Activated B cell treated with CpG ODN at 0.5 μM for 24 hours (primary cell): Measurements from ENCODE around the gene ADD2. TPM values are rescaled to one million over a fixed set of nuclear protein-coding genes. Genes with fewer than 3 reads are reported as not detected.

Experiments
- ATAC-seq: fragments of 200-7000 bp; cut with Tn5 transposase; one replicate; pipeline ENCODE4 v1.10.0; 2021; ENCODE audit warnings: low read depth, mild to moderate bottlenecking, moderate library complexity
- CTCF ChIA-PET: fragments of 350-600 bp; sonication (Branson Sonifier 250); formaldehyde crosslinking; loops from one replicate; lab custom pipeline; 2021; ENCODE audit warnings: antibody characterized with exemption; lab: Charles Lee
- POLR2A ChIA-PET: fragments of 350-600 bp; sonication (Branson Sonifier 250); formaldehyde crosslinking; loops from one replicate; lab custom pipeline; 2021; ENCODE audit warnings: antibody characterized with exemption; lab: Charles Lee
- DNase-seq: peaks from one replicate; pipeline ENCODE4 v3.0.0; 2022
- H3K27ac Mint-ChIP-seq: one replicate; pipeline ENCODE4 v1.8.0; 2020; ENCODE audit warnings: mixed read lengths
- H3K27me3 Mint-ChIP-seq: one replicate; pipeline ENCODE4 v1.8.0; 2021; ENCODE audit warnings: mixed read lengths
- H3K36me3 Mint-ChIP-seq: one replicate; pipeline ENCODE4 v1.8.0; 2021; ENCODE audit warnings: low read depth, mixed read lengths
- H3K4me1 Mint-ChIP-seq: one replicate; pipeline ENCODE4 v1.8.0; 2021; ENCODE audit warnings: mixed read lengths
- H3K4me3 Mint-ChIP-seq: one replicate; pipeline ENCODE4 v1.8.0; 2020; ENCODE audit warnings: mild to moderate bottlenecking, mixed read lengths
- H3K9me3 Mint-ChIP-seq: one replicate; pipeline ENCODE4 v1.8.0; 2020; ENCODE audit warnings: mixed read lengths
- intact Hi-C: fragments of 100-400 bp; cut with micrococcal nuclease; formaldehyde crosslinking; loops from one replicate; pipeline ENCODE4 v1.15.1; 2024
- total RNA-seq: library from RNA; stranded (reverse); gene quantifications from 2 replicates; pipeline ENCODE4 v1.2.3, GENCODE V29; 2022
- TF ChIP-seq, protein P1 (sequence below): fragments of 200-600 bp; IDR thresholded peaks from one replicate; pipeline ENCODE4 v1.8.0; 2022; ENCODE audit warnings: antibody characterized with exemption, mild to moderate bottlenecking

The ADD2 gene
- total RNA-seq, 1 donor from 2014 or later = 12.5 TPM

DNA sequence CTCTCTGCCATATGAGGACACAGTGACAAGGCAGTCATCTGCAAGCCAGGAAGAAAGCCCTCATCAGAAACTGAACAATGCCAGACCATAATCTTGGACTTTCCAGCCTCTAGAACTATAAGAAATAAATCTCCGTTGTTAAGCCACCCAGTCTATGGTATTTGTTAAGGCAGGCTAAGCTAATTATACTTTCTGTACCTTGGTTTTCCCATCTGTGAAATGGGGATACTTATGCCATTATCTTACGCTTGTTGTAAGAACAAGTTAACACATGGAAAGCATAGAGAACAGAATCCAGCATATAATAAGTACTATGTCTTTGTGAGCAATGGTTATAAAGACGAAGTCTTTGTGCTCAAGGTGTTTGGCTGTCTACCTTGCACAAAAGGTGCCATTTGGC lies 8.3 kb upstream of the ADD2 start:
- intact Hi-C loops = no loop called here
- no peaks in the 10 kb centered on the region for H3K36me3 Mint-ChIP-seq
- no peaks in the 10 kb centered on the region for H3K4me1 Mint-ChIP-seq
- H3K4me3 Mint-ChIP-seq = no peak overlapping the region
- H3K9me3 Mint-ChIP-seq = peaks cover 13% of the 10 kb centered on the region
- ChIA-PET CTCF (no interaction called here), POLR2A (no interaction called here)
- TF ChIP-seq, protein P1, sequence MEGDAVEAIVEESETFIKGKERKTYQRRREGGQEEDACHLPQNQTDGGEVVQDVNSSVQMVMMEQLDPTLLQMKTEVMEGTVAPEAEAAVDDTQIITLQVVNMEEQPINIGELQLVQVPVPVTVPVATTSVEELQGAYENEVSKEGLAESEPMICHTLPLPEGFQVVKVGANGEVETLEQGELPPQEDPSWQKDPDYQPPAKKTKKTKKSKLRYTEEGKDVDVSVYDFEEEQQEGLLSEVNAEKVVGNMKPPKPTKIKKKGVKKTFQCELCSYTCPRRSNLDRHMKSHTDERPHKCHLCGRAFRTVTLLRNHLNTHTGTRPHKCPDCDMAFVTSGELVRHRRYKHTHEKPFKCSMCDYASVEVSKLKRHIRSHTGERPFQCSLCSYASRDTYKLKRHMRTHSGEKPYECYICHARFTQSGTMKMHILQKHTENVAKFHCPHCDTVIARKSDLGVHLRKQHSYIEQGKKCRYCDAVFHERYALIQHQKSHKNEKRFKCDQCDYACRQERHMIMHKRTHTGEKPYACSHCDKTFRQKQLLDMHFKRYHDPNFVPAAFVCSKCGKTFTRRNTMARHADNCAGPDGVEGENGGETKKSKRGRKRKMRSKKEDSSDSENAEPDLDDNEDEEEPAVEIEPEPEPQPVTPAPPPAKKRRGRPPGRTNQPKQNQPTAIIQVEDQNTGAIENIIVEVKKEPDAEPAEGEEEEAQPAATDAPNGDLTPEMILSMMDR = no peak
- ATAC-seq (no peak), DNase-seq (no peak)
- no peak overlapping the region for H3K27ac Mint-ChIP-seq
- peaks cover 34% of the 10 kb centered on the region for H3K27me3 Mint-ChIP-seq

DNA sequence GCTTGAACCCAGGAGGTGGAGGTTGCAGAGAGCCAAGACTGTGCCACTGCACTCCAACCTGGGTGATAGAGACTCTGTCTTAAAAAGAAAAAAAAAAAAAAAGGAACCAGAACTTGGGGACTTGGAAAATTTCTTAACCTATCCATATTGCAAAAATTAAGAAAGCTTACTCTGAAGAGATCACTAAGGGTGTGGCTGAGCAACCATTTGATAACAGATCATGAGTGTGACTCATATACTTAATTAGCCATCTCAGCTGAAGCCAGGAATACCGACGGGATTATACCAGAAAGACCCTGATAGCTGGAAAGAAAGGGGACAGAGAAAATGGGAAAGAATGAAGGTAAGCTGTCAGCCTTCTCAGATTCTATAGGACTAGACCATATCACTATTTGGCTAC lies 7.1 kb upstream of the ADD2 start:
- ChIA-PET CTCF (no interaction called here), POLR2A (no interaction called here)
- Mint-ChIP-seq H3K27me3 (peaks cover 41% of the 10 kb centered on the region), H3K9me3 (peaks cover 13% of the 10 kb centered on the region), H3K4me3 (no peak overlapping the region), H3K27ac (no peak overlapping the region), H3K36me3 (no peaks in the 10 kb centered on the region), H3K4me1 (no peaks in the 10 kb centered on the region)
- no peak for DNase-seq
- intact Hi-C loops = no loop called here
- no peak for ATAC-seq
- TF ChIP-seq, protein P1 = no peak

DNA sequence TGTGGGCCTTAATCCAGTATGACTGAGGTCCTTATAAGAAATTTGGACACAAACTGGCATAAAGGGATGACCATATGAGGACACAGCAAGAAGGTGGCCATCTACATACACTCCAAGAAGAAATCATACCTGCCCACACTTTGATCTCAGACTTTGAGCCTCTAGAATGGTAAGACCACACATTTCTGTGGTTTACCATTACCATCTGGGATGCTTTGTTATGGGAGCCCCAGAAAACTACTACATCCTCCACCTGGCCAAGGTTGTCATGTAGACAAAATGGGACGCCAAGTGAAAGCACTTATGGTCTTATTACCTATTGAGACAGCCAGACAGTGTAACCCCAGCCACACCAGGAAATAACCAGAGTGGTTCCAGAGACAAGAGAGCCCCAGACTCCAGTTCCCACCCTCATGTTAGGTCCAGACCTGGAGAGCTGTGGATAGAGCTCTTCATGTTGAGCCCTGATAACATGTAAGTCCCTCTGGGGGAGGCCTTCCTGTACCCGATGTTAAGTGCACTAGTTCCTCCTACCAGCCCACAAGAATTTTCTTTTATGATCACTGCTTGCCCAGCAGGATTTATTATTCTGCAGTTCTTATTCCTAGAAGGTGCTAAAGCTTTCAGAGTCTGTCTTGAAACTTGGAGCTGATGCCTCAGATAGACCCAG lies 4.6 kb upstream of the ADD2 start:
- TF ChIP-seq, protein P1 = no peak
- H3K9me3 Mint-ChIP-seq = peaks cover 13% of the 10 kb centered on the region
- POLR2A ChIA-PET = no interaction called here
- CTCF ChIA-PET = no interaction called here
- H3K36me3 Mint-ChIP-seq = no peaks in the 10 kb centered on the region
- no peak for DNase-seq
- no peak overlapping the region for H3K4me3 Mint-ChIP-seq
- no peak overlapping the region for H3K27ac Mint-ChIP-seq
- H3K27me3 Mint-ChIP-seq = peaks cover 39% of the 10 kb centered on the region
- ATAC-seq = no peak
- intact Hi-C loops = no loop called here
- peaks cover 9% of the 10 kb centered on the region for H3K4me1 Mint-ChIP-seq

DNA sequence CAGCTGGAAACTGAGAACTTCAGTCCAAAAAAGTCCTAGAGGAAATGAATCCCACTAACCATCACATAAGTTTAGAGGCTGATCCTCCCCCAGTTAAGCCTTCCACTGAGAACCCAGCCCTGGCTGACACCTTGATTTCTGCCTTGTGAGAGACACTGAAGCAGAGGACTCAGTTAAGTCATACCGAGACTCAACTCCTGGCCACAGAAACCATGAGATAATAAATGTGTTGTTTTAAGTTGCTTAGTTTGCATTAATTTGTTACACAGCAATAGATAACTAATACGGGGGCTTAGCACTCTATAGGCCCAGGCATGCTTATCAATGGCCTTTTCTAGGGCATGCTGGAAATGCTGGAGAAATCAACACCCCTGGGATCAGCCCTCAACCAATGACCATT lies 3.4 kb upstream of the ADD2 start:
- intact Hi-C loops = no loop called here
- no peaks in the 10 kb centered on the region for H3K36me3 Mint-ChIP-seq
- peaks cover 36% of the 10 kb centered on the region for H3K27me3 Mint-ChIP-seq
- no peak overlapping the region for H3K4me3 Mint-ChIP-seq
- no peak overlapping the region for H3K27ac Mint-ChIP-seq
- H3K9me3 Mint-ChIP-seq = peaks cover 13% of the 10 kb centered on the region
- ATAC-seq (no peak), DNase-seq (no peak)
- TF ChIP-seq, protein P1 = no peak
- POLR2A ChIA-PET = no interaction called here
- peaks cover 15% of the 10 kb centered on the region for H3K4me1 Mint-ChIP-seq
- CTCF ChIA-PET = no interaction called here

DNA sequence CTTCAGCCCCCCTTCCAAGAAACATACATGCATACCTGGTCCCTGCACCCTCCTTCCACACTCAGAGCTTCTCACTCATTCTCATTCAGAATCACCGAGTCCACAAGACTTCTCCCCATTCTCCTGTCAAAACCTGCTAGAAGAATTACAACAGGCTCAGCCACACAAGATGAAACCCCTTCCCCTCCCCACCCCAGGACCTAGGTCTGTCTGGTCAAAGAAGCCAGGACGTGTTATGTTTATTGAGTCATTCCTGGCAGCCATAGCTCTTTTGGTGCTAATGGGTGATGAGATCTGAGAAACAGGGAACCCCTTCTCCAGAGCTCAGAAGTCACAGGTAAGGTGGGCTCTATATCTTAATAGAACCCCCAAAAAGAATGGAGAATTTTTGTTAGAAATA lies 1.4 kb upstream of the ADD2 start:
- H3K27ac Mint-ChIP-seq = peak overlapping the region; percentile 26
- H3K27me3 Mint-ChIP-seq = peaks cover 26% of the 10 kb centered on the region
- peaks cover 13% of the 10 kb centered on the region for H3K9me3 Mint-ChIP-seq
- intact Hi-C loops = loop anchor here (5.0 kb wide), 4 partner anchors 67 to 467 kb away; partner anchors contain the start of gene FAM136A
- TF ChIP-seq, protein P1 = no peak
- H3K4me1 Mint-ChIP-seq = peaks cover 24% of the 10 kb centered on the region
- no peak overlapping the region for H3K4me3 Mint-ChIP-seq
- H3K36me3 Mint-ChIP-seq = no peaks in the 10 kb centered on the region
- ChIA-PET CTCF (interaction anchor here (1.1 kb wide), 1 partner anchor 10 kb away, joined by 3 read pairs; no protein-coding TSS in a partner anchor), POLR2A (no interaction called here)
- DNase-seq = no peak
- no peak for ATAC-seq
